Nephron (organoid): Measurements from ENCODE around the gene SV2B.

Experiments
- H3K27ac Mint-ChIP-seq, 3 experiments: 2 replicates each; pipeline ENCODE4 v1.8.0; 2020; ENCODE audit warnings: mixed read lengths in 3 of 3, mild to moderate bottlenecking in 2 of 3, moderate library complexity in 1 of 3
- H3K27me3 Mint-ChIP-seq: 2 replicates; pipeline ENCODE4 v1.8.0; 2021; ENCODE audit warnings: low read depth, mild to moderate bottlenecking, moderate library complexity, mixed read lengths
- H3K36me3 Mint-ChIP-seq: 2 replicates; pipeline ENCODE4 v1.8.0; 2020; ENCODE audit warnings: low read depth, mixed read lengths
- H3K4me1 Mint-ChIP-seq: 2 replicates; pipeline ENCODE4 v1.8.0; 2020; ENCODE audit warnings: mixed read lengths
- H3K4me3 Mint-ChIP-seq, 3 experiments: 2 replicates each; pipeline ENCODE4 v1.8.0; 2020; ENCODE audit warnings: mild to moderate bottlenecking in 3 of 3, mixed read lengths in 3 of 3, moderate library complexity in 2 of 3
- H3K9me3 Mint-ChIP-seq: 2 replicates; pipeline ENCODE4 v1.8.0; 2020; ENCODE audit warnings: mixed read lengths
- CTCF ChIP-seq, 3 experiments: fragments of 200-600 bp; sonication (generic); IDR thresholded peaks; one replicate each; pipeline ENCODE4 v1.5.0; 2021; ENCODE audit warnings: antibody characterized with exemption in 3 of 3; ENCODE audit not compliant: unreplicated experiment in 3 of 3

Gene SV2B

GRCh38 chr15:91132079-91132478 is 32.0 kb downstream of the SV2B start:
- no peak for TF ChIP-seq CTCF (IDR thresholded peaks at IDR 0.05; ENCODE audit: unreplicated experiment in 3 of 3)
- no peaks in the 10 kb centered on the region for H3K36me3 Mint-ChIP-seq
- no peak overlapping the region for H3K4me3 Mint-ChIP-seq
- peaks cover 16% of the 10 kb centered on the region for H3K27me3 Mint-ChIP-seq
- H3K9me3 Mint-ChIP-seq = no peaks in the 10 kb centered on the region
- no peaks in the 10 kb centered on the region for H3K4me1 Mint-ChIP-seq
- H3K27ac Mint-ChIP-seq = no peak overlapping the region

- Mint-ChIP-seq H3K4me1 (no peaks in the 10 kb centered on the region), H3K36me3 (no peaks in the 10 kb centered on the region), H3K4me3 (no peak overlapping the region), H3K9me3 (peaks cover 3% of the 10 kb centered on the region), H3K27me3 (peaks cover 9% of the 10 kb centered on the region), H3K27ac (no peak overlapping the region)
- TF ChIP-seq CTCF (IDR thresholded peaks at IDR 0.05; ENCODE audit: unreplicated experiment in 3 of 3) = no peak
These were observed 33.5 kb downstream of the SV2B start for GRCh38 chr15:91133511-91133910.

- H3K27ac Mint-ChIP-seq = no peak overlapping the region
- TF ChIP-seq CTCF (IDR thresholded peaks at IDR 0.05; ENCODE audit: unreplicated experiment in 3 of 3) = no peak
- H3K4me1 Mint-ChIP-seq = no peaks in the 10 kb centered on the region
- no peaks in the 10 kb centered on the region for H3K36me3 Mint-ChIP-seq
- H3K27me3 Mint-ChIP-seq = peaks cover 16% of the 10 kb centered on the region
- H3K4me3 Mint-ChIP-seq = no peak overlapping the region
- peaks cover 3% of the 10 kb centered on the region for H3K9me3 Mint-ChIP-seq
These were observed 35.4 kb downstream of the SV2B start for GRCh38 chr15:91135201-91136130.

- Mint-ChIP-seq H3K9me3 (peaks cover 3% of the 10 kb centered on the region), H3K4me3 (no peak overlapping the region), H3K4me1 (no peaks in the 10 kb centered on the region), H3K36me3 (no peaks in the 10 kb centered on the region), H3K27me3 (peaks cover 18% of the 10 kb centered on the region), H3K27ac (no peak overlapping the region)
- no peak for TF ChIP-seq CTCF (IDR thresholded peaks at IDR 0.05; ENCODE audit: unreplicated experiment in 3 of 3)
These were observed 36.4 kb downstream of the SV2B start for GRCh38 chr15:91136386-91136923.

GRCh38 chr15:91140601-91141000 is 40.5 kb downstream of the SV2B start:
- Mint-ChIP-seq H3K9me3 (peaks cover 3% of the 10 kb centered on the region), H3K27ac (no peak overlapping the region), H3K4me1 (no peaks in the 10 kb centered on the region), H3K36me3 (no peaks in the 10 kb centered on the region), H3K27me3 (peaks cover 18% of the 10 kb centered on the region), H3K4me3 (no peak overlapping the region)
- no peak for TF ChIP-seq CTCF (IDR thresholded peaks at IDR 0.05; ENCODE audit: unreplicated experiment in 3 of 3)
